HEK293T (cell line): Measurements from ENCODE around the gene TRERF1.

Experiments used
- CTCF ChIA-PET: fragments of 350-600 bp; formaldehyde crosslinking; extraction: SDS; loops from one replicate; lab custom pipeline; 2021; ENCODE audit warnings: antibody characterized with exemption, inconsistent platforms; lab: Yijun Ruan, JAX
- POLR2A ChIA-PET: fragments of 350-600 bp; formaldehyde crosslinking; extraction: SDS; loops from one replicate; lab custom pipeline; 2020; ENCODE audit warnings: antibody characterized with exemption, inconsistent platforms; lab: Yijun Ruan, JAX
- DNase-seq: peaks from one replicate; pipeline ENCODE4 v3.0.0; 2012; ENCODE audit warnings: mixed read lengths; ENCODE audit errors: extremely low spot score
- ARNT ChIP-seq: fragments of 450-650 bp; IDR thresholded peaks from 2 replicates; pipeline ENCODE4 v1.6.1; 2017; ENCODE audit warnings: mild to moderate bottlenecking
- BHLHE40 ChIP-seq: fragments of 450-650 bp; IDR thresholded peaks from 2 replicates; pipeline ENCODE4 v1.6.1; 2016; ENCODE audit warnings: mild to moderate bottlenecking, moderate library complexity, borderline replicate concordance
- CTBP1 ChIP-seq: fragments of 450-650 bp; IDR thresholded peaks from 2 replicates; pipeline ENCODE4 v1.6.1; 2016; ENCODE audit warnings: borderline replicate concordance
- ELF4 ChIP-seq: fragments of 450-650 bp; IDR thresholded peaks from 2 replicates; pipeline ENCODE4 v1.6.1; 2017; ENCODE audit warnings: antibody characterized with exemption
- FOXA1 ChIP-seq: fragments of 450-650 bp; IDR thresholded peaks from 2 replicates; pipeline ENCODE4 v1.6.1; 2016; ENCODE audit warnings: mild to moderate bottlenecking
- FOXK2 ChIP-seq: fragments of 450-650 bp; IDR thresholded peaks from 2 replicates; pipeline ENCODE4 v1.6.1; 2016; ENCODE audit warnings: mild to moderate bottlenecking
- FOXM1 ChIP-seq: fragments of 450-650 bp; IDR thresholded peaks from 2 replicates; pipeline ENCODE4 v1.6.1; 2017; ENCODE audit warnings: mild to moderate bottlenecking, borderline replicate concordance
- HDGF ChIP-seq: fragments of 450-650 bp; IDR thresholded peaks from 2 replicates; pipeline ENCODE4 v1.6.1; 2017; ENCODE audit warnings: antibody characterized with exemption, borderline replicate concordance
- L3MBTL2 ChIP-seq: fragments of 450-650 bp; conservative IDR thresholded peaks from 2 replicates; pipeline ENCODE4 v1.6.1; 2016; ENCODE audit warnings: mild to moderate bottlenecking
- LEF1 ChIP-seq: fragments of 450-650 bp; IDR thresholded peaks from 2 replicates; pipeline ENCODE4 v1.6.1; 2017; ENCODE audit warnings: mild to moderate bottlenecking, borderline replicate concordance
- NFRKB ChIP-seq: fragments of 450-650 bp; IDR thresholded peaks from 2 replicates; pipeline ENCODE4 v1.6.1; 2016; ENCODE audit warnings: mild to moderate bottlenecking, moderate library complexity
- SP1 ChIP-seq: fragments of 450-650 bp; IDR thresholded peaks from 2 replicates; pipeline ENCODE4 v1.6.1; 2017
- SUZ12 ChIP-seq: fragments of 450-650 bp; IDR thresholded peaks from 2 replicates; pipeline ENCODE4 v1.6.1; 2016; ENCODE audit warnings: mild to moderate bottlenecking
- TARDBP ChIP-seq: fragments of 450-650 bp; IDR thresholded peaks from 2 replicates; pipeline ENCODE4 v1.6.1; 2016
- ZNF384 ChIP-seq: fragments of 450-650 bp; IDR thresholded peaks from 2 replicates; pipeline ENCODE4 v1.6.1; 2016
- TF ChIP-seq, protein P1 (sequence below): fragments of 450-650 bp; IDR thresholded peaks from 2 replicates; pipeline ENCODE4 v1.6.1; 2016

TRERF1 gene

DNA sequence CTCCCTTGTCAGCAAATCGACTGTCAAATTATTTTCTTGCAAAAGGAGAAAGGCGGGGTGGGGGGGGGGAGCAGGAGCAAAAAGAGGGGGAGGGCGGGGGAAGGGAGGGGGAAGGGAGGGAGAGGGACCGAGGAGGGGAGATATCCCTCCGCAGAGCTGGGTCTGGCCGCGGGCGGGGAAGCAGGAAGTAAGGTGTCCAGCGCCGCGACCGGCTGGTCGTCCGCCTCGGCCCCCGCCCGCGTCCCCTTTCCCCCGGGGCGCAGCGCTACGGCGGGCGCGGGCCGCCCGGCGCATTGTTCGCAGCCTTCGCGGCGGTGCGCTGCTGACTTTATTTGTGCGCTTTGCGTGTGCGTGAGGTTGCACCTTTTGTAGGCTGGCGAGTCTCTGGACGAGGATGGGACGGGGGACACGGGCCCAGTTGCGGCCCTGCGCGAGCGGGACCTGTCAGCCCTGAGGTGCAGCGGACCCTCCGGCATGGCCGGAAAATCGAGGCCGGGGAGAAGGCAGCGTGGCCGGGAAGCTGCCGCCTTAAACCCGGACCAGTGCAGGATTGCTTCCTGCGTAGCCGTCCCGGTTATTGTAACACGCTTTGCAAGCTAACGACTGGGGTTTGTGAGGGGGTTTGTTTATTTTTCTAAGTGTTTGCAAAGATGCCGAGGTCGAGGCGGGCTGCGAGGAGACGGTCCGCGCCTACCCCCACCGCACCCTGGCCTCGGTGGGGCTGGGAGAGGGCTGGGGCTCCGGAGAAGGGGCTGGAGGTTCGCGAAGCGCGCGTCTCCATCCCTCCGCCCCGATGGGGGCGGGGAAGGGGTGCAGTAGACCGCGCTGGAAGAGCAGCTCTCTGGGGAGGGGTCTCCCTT, 675 bp upstream of the TRERF1 start:
- ChIA-PET CTCF (interaction anchor here (0.5 to 2.3 kb wide), 2 partner anchors 95 to 161 kb away, joined by 8 to 11 read pairs; no protein-coding TSS in a partner anchor), POLR2A (interaction anchor here (0.7 to 3.9 kb wide), 15 partner anchors 10 to 235 kb away, joined by 3 to 27 read pairs (median 4); partner anchors contain the start of genes MRPS10 and UBR2)
- peak; percentile 64 for DNase-seq
- TF ChIP-seq CTBP1 (0 out of 2 replicates have a peak, but pooled peaks have one; percentile 21), HDGF (no peak), ELF4 (no peak), FOXM1 (no peak), L3MBTL2 (peak; percentile 75), LEF1 (no peak), TARDBP (no peak)

DNA sequence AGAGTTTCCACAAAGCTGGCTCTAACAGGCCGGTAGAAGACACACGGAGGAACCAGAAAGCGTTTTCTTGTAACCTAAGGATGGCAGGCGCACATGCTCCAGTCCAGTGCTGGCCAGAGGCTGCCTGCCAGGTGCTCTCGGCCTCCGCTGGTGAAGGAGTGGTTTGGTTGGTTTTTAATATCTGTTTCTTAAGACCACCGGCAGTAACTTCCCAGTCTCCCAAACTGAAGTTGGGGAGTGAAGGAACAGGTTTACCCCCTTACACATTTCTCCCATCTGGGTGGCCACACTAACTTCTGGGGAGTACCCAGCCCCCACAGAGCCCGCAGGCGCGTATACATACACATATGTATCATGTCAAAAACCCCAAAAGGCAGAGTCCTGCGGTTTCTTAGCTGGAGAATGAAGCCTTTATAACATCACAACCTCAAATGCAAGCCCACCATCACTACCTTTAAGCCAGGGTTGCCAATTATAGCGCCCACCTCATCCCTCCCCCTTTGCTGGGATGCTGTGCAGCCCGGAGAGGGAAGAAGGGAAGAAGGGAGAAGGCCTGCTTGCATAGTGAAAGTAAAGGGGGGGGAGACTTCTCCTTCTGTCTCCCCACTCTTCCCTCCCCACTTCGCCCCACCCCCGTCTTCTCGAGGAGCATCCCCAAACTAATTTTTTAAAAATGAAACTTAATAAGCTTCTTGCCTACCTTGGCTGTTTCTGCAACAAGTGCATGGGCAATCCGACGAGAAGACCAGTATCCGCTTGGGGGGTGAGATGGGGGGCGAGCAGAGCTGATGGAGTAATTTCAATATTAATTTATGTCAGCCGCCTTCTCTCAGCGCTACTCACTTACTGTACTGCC, 1.0 kb downstream of the TRERF1 start:
- POLR2A ChIA-PET: interaction anchor here (3.9 kb wide), 1 partner anchor 8 kb away, joined by 18 read pairs; no protein-coding TSS in a partner anchor
- no peak for DNase-seq

GRCh38 chr6:42449917-42450476, 1.7 kb downstream of the TRERF1 start:
- no peak for DNase-seq
- ChIA-PET POLR2A (interaction anchor here (0.6 to 3.9 kb wide), 2 partner anchors 8 to 10 kb away, joined by 4 to 18 read pairs; no protein-coding TSS in a partner anchor), CTCF (interaction anchor here (1.1 kb wide), 1 partner anchor 10 kb away, joined by 6 read pairs; no protein-coding TSS in a partner anchor)
- no peak for TF ChIP-seq SP1
- no peak for TF ChIP-seq L3MBTL2
- no peak for TF ChIP-seq FOXK2
- TF ChIP-seq FOXA1: no peak
- no peak for TF ChIP-seq LEF1
- TF ChIP-seq, protein P1, sequence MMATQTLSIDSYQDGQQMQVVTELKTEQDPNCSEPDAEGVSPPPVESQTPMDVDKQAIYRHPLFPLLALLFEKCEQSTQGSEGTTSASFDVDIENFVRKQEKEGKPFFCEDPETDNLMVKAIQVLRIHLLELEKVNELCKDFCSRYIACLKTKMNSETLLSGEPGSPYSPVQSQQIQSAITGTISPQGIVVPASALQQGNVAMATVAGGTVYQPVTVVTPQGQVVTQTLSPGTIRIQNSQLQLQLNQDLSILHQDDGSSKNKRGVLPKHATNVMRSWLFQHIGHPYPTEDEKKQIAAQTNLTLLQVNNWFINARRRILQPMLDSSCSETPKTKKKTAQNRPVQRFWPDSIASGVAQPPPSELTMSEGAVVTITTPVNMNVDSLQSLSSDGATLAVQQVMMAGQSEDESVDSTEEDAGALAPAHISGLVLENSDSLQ: no peak
- no peak for TF ChIP-seq SUZ12
- TF ChIP-seq ARNT: no peak
- no peak for TF ChIP-seq BHLHE40
- no peak for TF ChIP-seq TARDBP
- TF ChIP-seq CTBP1: no peak
- TF ChIP-seq HDGF: no peak
- no peak for TF ChIP-seq ZNF384
- TF ChIP-seq ELF4: no peak
- no peak for TF ChIP-seq NFRKB
- no peak for TF ChIP-seq FOXM1

More for the DNA sequence above, 1.0 kb downstream of the TRERF1 start:
- TF ChIP-seq SUZ12 (no peak), ELF4 (no peak), FOXK2 (no peak), BHLHE40 (no peak), LEF1 (no peak), NFRKB (no peak), CTBP1 (no peak), FOXA1 (no peak), TARDBP (no peak), L3MBTL2 (no peak), HDGF (no peak)
- TF ChIP-seq, protein P1: no peak
- CTCF ChIA-PET: interaction anchor here (0.6 to 1.1 kb wide), 2 partner anchors 9 to 189 kb away, joined by 3 to 6 read pairs; no protein-coding TSS in a partner anchor

GRCh38 chr6:42448927-42449659, 2.6 kb downstream of the TRERF1 start:
- ChIA-PET CTCF (interaction anchor here (1.1 kb wide), 1 partner anchor 11 kb away, joined by 6 read pairs; no protein-coding TSS in a partner anchor), POLR2A (interaction anchor here (0.6 to 1.5 kb wide), 2 partner anchors 9 to 22 kb away, joined by 3 to 4 read pairs; no protein-coding TSS in a partner anchor)
- no peak for DNase-seq
- TF ChIP-seq FOXM1 (no peak), CTBP1 (no peak), ZNF384 (no peak), FOXK2 (no peak), L3MBTL2 (no peak), TARDBP (no peak), SP1 (no peak), LEF1 (no peak), FOXA1 (no peak), SUZ12 (no peak), HDGF (no peak), ARNT (no peak)
- TF ChIP-seq, protein P1: no peak; the same call in 1 of the 2 replicates
